Stimulated activated CD8-positive, alpha-beta memory T cell treated with anti-CD3 and anti-CD28 coated beads, Interleukin-2, amount 100 ng/mL, for 1 hour (primary cell): Measurements from ENCODE around the gene XRRA1.
"Not testable (repeated sequence)": the region's sequence is repeated elsewhere in the genome, so short reads cannot be mapped to it uniquely, and the experiment has no call there.

Source experiments
- DNase-seq, 2 donors: peaks; one replicate each; pipeline ENCODE4 v3.0.0-alpha.2; 2020; ENCODE audit warnings: low read depth in 2 of 2

The XRRA1 gene

GRCh38 chr11:74948898-74949752, at the start of gene XRRA1, which contains the start of gene SPCS2:
Gene XRRA1 (minus strand): TSS chr11:74949091. CDS start chr11:74940878, 8,213 bp downstream.
Gene SPCS2 (plus strand): TSS chr11:74949266. CDS start chr11:74949286, 20 bp downstream.
- DNase-seq, result peak; percentile 94 to 97

DNA sequence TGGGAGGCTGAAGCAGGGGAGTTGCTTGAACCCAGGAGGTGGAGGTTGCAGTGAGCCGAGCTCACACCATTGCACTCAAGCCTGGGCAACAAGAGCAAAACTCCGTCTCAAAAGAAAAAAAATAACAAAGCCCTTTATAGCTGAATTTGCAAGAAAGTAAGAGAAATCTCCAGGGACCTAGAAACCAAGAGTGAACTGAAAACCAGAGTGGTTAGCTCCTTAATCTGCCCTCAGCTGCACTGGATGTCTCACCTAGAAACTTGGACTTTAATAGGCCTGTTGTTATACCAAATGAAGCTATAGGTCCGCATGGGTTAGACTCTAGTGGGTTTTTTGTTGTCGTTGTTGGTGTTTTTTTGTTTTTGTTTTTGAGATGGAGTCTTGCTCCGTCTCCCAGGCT, 44.0 kb upstream of the XRRA1 start:
- no peak for DNase-seq

DNA sequence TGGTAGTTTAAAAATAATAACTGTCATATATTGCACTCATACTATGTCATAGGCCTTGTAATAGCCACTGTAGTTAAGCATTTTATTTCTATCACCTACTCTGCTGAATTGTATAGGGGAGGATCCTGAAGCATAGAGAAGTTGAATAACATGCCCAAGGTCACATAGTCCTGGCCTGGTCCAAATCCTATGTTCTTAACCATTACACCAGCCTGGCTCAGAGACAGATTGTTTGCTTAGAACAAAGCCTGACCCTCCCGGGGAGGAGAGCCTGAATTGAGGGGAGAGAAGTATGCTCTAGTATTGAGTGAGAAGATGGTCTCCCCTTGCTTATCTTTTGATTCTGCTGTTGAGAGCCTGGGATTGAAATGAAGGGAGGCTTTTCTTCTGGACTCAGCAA, 42.0 kb upstream of the XRRA1 start:
- DNase-seq, result no peak

GRCh38 chr11:74990150-74990549, 41.3 kb upstream of the XRRA1 start:
- not testable (repeated sequence) for DNase-seq

- DNase-seq, result no peak
Measured at GRCh38 chr11:74989260-74989638, 40.4 kb upstream of the XRRA1 start.

GRCh38 chr11:74988541-74989259, 39.8 kb upstream of the XRRA1 start, which contains the start of gene NEU3:
Gene NEU3 (plus strand): TSS chr11:74988933. CDS start chr11:74989061, 128 bp downstream.
- DNase-seq, result peak; percentile 67 to 77

GRCh38 chr11:74984730-74985129, 35.8 kb upstream of the XRRA1 start:
- no peak for DNase-seq

GRCh38 chr11:74984070-74984469, 35.2 kb upstream of the XRRA1 start:
- no peak for DNase-seq

GRCh38 chr11:74981888-74982287, 33.0 kb upstream of the XRRA1 start:
- DNase-seq, result no peak

- no peak for DNase-seq
Measured at GRCh38 chr11:74980634-74981033, 31.7 kb upstream of the XRRA1 start.

GRCh38 chr11:74978041-74978440, 29.1 kb upstream of the XRRA1 start:
- no peak for DNase-seq

DNA sequence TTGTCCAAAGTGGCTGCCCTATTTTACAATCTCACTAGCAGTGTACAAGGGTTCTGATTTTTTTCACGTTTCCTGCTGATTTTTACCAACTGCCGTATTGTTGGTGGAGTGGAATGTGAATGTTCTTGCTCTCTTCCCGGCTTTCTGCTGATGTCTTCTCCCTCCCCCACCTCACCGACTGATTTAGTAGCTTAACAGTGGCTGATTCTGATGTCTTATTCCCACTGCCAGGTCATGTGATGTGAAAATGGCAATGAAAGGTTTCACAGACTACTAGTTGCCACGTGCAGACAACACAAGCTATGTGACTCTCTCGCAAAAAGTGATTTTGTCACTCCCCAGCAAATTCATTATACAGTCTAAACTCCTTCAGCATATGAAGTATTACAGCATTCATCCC, 22.5 kb upstream of the XRRA1 start:
- no peak for DNase-seq

GRCh38 chr11:74970852-74971395, 22.0 kb upstream of the XRRA1 start:
- no peak for DNase-seq

DNA sequence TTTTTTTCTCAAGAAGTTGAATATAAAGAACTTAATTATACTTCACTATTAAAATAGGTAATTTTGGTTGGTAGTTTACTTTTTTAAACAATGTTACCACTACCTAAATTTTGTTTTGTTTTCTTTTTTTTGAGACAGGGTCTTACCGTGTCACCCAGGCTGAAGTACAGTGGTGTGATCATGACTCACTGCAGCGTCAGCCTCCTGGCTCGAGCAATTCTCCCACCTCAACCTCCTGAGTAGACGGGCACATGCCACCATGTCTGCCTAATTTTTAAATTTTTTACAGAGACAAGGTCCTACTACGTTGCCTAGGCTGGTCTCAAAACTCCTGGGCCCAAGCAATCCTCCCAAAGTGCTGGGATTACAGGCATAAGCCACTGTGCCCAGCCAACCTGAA, 17.8 kb upstream of the XRRA1 start:
- DNase-seq, result no peak

DNA sequence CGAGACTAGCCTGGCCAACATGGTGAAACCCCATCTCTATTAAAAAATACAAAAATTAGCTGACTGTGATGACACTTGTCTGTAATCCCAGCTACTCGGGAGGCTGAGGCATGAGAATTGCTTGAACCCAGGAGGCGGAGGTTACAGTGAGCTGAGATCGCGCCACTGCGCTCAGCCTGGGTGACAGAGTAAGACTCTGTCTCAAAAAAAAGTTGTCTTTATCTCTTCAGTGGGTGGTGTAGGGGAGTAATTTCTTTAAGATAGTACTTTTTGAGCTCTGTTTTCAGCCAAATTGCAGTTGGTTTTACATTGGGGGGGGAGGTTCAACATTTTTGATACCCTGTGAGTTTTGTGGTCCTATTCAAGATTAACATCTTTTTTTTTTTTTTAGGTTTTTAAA, 11.2 kb upstream of the XRRA1 start:
- DNase-seq, result not testable (repeated sequence)

DNA sequence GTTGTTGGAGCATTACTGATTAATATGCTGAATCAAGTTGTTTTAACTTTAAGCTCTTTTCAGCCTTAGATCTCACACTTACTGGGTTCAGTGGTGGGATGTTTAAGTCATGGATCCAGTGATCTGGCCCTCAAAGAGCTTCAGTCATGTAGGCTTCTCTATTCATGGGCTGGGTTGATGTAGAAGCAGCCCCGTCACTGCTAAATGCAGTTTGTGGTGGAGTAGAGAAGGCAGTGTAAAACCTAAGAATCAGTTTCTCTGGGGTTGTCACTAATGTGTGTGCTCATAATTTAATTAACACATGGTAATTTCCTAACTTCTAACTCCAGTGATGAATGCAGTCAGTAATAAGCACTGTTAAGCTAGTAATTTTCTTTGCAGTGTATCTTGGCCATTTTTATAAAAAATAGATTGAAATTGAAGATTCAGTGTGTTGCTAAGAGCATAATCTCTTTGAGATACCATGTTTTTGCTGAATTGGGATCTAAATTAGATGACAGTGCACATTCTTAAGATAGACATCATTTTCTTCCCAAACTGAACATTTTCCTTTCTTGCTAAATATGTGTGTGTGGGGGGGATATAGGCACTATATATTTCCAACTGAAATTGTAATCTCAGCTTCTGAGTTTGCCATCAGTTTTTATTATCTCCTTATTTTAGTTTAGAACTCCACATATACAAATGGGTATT, 9.2 kb upstream of the XRRA1 start:
- no peak for DNase-seq

DNA sequence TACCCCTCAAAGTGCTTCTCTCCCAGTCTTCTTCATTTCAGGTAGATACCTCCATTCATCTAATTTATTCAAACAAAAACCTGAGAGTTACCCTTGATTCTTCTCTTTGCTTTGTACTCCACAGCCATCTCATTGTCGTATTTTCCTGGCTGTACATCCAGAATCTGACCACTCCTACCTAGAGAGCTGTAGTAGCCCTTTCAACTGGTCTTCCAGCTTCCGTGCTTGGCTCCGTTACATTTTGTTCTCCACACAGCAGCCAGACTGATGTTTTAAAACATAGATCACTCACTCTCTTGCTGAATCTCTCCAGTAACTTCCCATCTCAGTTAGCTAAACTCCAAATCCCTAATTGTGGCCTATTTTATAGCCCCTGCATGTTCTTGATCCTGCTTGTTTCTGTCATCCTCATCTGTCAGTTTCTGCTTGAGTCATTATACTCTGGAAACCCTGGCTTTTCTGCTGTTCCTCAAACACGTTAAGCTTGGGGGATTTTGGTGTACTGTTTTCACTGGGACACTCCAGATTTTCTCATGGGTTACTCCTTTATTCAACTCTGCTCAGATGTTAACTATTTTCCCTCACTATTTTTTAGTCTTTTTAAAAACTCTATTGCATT, 7.6 kb upstream of the XRRA1 start:
- no peak for DNase-seq

DNA sequence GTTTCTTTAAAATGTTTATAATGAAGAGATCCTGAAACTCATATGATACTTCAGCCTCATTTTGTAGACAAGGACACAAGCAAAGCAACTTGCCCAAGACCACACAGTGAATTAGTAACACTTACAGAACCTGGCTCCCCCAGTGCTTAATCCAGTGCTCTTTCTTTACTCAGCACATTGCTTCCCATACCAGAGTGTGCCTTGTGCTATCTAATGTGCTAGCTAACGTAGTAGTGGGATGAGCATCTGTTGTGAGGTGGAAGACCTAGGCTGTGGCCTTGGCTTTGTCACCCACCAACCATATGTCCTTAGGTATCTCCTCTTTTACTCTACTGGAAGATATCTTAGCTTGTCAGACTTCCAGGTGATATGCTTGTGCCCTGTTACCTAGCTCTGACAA, 5.3 kb upstream of the XRRA1 start:
- DNase-seq, result no peak

DNA sequence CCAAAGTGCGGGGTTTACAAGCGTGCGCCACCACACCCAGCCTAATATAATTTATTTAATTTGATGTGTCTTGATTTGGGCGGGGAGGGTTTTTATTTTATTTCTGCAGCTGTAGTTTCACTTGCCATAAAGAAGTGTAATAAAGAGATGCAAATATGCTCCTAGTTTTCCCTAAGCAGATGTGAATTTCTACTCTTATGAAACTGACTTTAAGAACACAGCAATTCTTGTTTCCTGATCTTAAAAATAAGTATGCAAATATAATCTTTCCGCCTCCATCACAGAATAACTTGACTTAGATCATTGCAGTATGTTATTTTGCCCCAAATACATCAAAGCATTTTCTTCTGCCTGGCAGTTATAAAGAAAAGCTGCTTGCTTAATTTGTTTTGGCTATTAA, 4.6 kb upstream of the XRRA1 start:
- no peak for DNase-seq

DNA sequence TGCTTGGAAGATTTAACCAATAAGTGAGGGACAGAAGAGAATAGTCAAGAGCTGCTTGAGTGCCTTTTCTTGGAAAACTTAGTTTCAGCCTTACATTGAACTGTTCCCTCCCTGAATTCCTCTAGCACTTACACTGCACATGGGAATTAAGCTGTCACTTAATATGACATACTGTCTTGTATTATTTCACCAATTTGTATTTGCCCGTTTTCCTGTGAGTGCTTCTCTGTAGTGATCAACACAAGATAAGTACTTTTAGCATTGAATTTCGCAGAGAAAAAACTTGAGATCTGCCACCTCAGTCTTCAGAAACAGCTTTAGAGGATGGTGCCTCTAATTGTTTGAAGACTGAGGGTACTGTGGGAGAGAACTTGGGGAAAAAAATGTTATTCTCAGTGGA, 3.9 kb upstream of the XRRA1 start:
- DNase-seq, result no peak

DNA sequence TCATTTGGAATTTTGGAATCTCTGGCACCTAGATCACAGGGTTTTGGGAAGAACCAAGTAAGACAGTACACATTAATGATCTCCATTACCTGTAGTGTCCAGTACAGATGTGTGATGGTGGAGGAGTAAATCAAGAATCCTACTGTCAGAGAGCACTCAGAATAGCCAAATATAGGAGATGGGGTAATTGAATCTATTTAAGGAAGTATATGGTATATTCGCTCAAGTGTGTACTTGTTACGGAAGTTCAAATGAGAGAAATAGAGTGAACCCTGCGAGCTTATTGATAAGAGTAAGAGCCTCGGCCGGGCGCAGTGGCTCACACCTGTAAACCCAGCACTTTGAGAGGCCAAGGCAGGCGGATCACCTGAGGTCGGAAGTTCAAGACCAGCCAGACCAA, 2.3 kb upstream of the XRRA1 start:
- no peak for DNase-seq
